Left ventricle myocardium inferior (tissue), 1 donor: ENCODE results near the gene POLL. TPM values are rescaled to one million over a fixed set of nuclear protein-coding genes. Genes with fewer than 3 reads are reported as not detected.
"Not testable (repeated sequence)": the region's sequence is repeated elsewhere in the genome, so short reads cannot be mapped to it uniquely, and the experiment has no call there.

Experiments used
- DNase-seq: peaks from one replicate; pipeline ENCODE4 v3.0.0-alpha.2; 2020
- H3K27ac ChIP-seq: fragments of 200-600 bp; replicated peaks from 2 replicates; pipeline ENCODE4 v1.8.0; 2021
- H3K27me3 ChIP-seq: fragments of 200-600 bp; 2 replicates; pipeline ENCODE4 v1.8.0; 2021; ENCODE audit warnings: low read depth
- H3K36me3 ChIP-seq: fragments of 200-600 bp; 2 replicates; pipeline ENCODE4 v1.8.0; 2021
- H3K4me1 ChIP-seq: fragments of 200-600 bp; 2 replicates; pipeline ENCODE4 v1.8.0; 2021
- H3K4me3 ChIP-seq: fragments of 200-600 bp; 2 replicates; pipeline ENCODE4 v1.8.0; 2021; ENCODE audit warnings: mild to moderate bottlenecking, moderate library complexity
- H3K9me3 ChIP-seq: fragments of 200-600 bp; replicated peaks from 2 replicates; pipeline ENCODE4 v1.8.0; 2021
- intact Hi-C: fragments of 100-400 bp; cut with micrococcal nuclease; formaldehyde crosslinking; loops from one replicate; pipeline ENCODE4 v1.11.0; 2022
- long read RNA-seq: library from polyadenylated mRNA; unstranded; transcript quantifications from one replicate; pipeline ENCODE4 v2.0.0, GENCODE V29; 2021
- total RNA-seq: library from RNA; stranded (reverse); fragmentation: NEBNext Ultra II Directional; extraction: Animal tissue kit (Norgen Biotek cat#: 25700); gene quantifications from one replicate; pipeline ENCODE4 v1.2.1, GENCODE V29; 2021
- TF ChIP-seq, protein P1 (sequence below): fragments of 200-600 bp; IDR thresholded peaks from 2 replicates; pipeline ENCODE4 v1.8.0; 2021; ENCODE audit warnings: antibody characterized with exemption, mild to moderate bottlenecking, borderline replicate concordance
- donor health status: DM: no; HTN: yes; CAD: no; lungs with severe emphysema.

Gene POLL
- total RNA-seq = 16.7 TPM
- long read RNA-seq, partial matches to known transcripts = 3 of 25 reads
- long read RNA-seq, other reads (novel, unspliced or antisense) = 18 of 25 reads

DNA sequence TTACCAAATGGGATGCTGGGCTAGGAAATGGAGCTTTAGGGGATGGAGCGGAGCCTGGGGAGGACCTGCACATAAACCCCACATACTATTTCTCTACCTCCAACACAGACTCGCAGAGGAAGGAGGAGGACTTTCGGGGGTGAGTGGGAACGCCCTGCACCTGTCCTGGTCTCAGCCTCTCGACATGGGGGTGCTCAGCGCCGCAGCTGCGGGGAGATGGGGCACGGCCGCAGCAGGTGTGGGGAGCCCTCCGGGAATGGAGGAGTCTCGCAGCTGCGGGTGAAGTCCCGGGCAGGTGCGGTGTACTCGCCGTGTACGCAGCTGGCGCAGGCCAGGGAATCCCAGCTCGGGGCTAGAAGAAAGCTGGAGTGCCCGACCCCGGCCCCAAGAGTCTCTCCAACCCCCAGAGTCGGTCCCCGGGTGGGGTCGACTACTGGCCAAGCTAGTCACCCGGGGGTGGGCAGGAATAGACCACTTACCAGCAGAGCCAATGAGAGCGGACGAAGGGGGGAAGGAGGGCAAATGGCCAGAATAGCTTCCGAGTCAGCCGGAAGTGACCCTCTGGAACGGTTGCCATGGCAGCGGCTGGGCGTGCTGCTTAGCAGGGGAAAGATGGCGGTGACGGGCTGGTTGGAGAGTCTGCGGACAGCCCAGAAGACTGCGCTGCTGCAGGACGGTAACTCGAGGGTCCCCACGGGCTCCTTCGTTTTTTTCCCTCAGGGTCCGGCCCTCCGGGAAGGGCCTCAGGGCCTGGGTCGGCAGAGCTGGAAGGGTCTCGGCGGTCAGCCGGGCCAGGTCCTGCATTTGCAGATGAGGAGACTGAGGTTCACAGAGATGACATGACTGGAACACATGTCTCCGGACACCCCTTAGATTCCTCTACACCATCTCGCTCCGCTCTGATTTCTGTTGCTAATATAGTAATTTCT lies at the start of gene POLL, which contains the start of gene DPCD:
Gene POLL (minus strand): TSS at position 533 of the 929 bp plus-strand sequence. CDS start 897 bp downstream, outside the sequence.
Gene DPCD (plus strand): TSS at position 597 of the 929 bp plus-strand sequence. CDS start 16 bp downstream, at position 613.
- Histone ChIP-seq H3K4me1 (peaks cover 31% of the 10 kb centered on the region), H3K27me3 (no peaks in the 10 kb centered on the region), H3K36me3 (peaks cover 20% of the 10 kb centered on the region), H3K27ac (peak within 1 kb of the TSS; percentile 84), H3K9me3 (no peaks in the 10 kb centered on the region), H3K4me3 (peak within 1 kb of the TSS; percentile 98)
- TF ChIP-seq, protein P1, sequence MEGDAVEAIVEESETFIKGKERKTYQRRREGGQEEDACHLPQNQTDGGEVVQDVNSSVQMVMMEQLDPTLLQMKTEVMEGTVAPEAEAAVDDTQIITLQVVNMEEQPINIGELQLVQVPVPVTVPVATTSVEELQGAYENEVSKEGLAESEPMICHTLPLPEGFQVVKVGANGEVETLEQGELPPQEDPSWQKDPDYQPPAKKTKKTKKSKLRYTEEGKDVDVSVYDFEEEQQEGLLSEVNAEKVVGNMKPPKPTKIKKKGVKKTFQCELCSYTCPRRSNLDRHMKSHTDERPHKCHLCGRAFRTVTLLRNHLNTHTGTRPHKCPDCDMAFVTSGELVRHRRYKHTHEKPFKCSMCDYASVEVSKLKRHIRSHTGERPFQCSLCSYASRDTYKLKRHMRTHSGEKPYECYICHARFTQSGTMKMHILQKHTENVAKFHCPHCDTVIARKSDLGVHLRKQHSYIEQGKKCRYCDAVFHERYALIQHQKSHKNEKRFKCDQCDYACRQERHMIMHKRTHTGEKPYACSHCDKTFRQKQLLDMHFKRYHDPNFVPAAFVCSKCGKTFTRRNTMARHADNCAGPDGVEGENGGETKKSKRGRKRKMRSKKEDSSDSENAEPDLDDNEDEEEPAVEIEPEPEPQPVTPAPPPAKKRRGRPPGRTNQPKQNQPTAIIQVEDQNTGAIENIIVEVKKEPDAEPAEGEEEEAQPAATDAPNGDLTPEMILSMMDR = no peak
- DNase-seq = peak; percentile 98
- intact Hi-C loops = no loop called here

- H3K4me1 ChIP-seq = peaks cover 24% of the 10 kb centered on the region
- H3K9me3 ChIP-seq, H3K4me3 ChIP-seq, DNase-seq, H3K27me3 ChIP-seq, H3K27ac ChIP-seq, intact Hi-C loops: not testable (repeated sequence)
- peaks cover 27% of the 10 kb centered on the region for H3K36me3 ChIP-seq
Observed at GRCh38 chr10:101633510-101633909, 45.5 kb upstream of the POLL start.

- Histone ChIP-seq H3K36me3 (peaks cover 16% of the 10 kb centered on the region), H3K27me3 (no peaks in the 10 kb centered on the region), H3K9me3 (no peaks in the 10 kb centered on the region), H3K4me1 (peaks cover 24% of the 10 kb centered on the region), H3K4me3 (no peak overlapping the region), H3K27ac (no peak overlapping the region)
- DNase-seq = no peak
- intact Hi-C loops = no loop called here
- TF ChIP-seq, protein P1 = no peak
Observed at GRCh38 chr10:101631821-101632475, 43.9 kb upstream of the POLL start.

GRCh38 chr10:101630633-101630920 lies 42.5 kb upstream of the POLL start:
- TF ChIP-seq, protein P1 = no peak
- no peak for DNase-seq
- H3K4me3 ChIP-seq = no peak overlapping the region
- peaks cover 3% of the 10 kb centered on the region for H3K36me3 ChIP-seq
- intact Hi-C loops = no loop called here
- peaks cover 37% of the 10 kb centered on the region for H3K4me1 ChIP-seq
- H3K27me3 ChIP-seq = no peaks in the 10 kb centered on the region
- H3K9me3 ChIP-seq = no peaks in the 10 kb centered on the region
- H3K27ac ChIP-seq = no peak overlapping the region

DNA sequence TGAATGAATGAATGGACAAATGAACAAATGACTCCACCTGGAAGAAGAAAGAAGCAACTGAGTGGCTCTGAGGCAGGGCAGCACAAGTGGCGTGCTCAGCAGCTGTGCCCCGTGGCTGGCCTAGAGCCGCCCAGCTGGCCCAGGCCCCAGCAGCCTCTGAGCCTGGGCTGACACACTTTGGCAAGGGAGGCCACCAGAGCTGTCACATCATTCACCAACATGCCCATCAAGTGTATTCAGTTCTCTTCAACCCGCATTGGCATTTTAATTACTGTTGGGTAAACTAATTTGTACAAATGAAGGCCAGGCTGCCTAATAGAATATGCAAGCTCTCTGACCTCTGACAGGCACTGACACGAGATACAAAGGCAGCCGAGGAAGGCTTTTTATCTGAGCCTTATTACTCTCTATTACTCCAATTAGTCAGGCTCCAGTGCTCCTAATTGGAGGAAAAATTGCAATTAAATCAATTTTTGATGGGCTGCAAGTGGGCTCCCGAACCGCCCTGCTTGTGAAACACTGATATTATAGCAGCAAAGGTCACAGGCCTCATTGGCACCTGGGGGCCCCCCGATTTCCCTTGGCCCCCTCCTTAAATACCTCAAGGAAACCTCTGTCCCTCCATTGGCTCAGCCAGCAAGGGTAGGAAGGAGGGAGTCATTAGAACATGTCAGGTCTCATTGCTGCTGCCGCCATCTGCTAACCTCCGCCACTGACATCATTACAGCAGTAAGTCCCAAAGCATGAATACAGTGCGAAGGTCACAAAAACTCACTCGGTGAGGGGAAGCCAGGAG lies 42.0 kb upstream of the POLL start:
- H3K27ac ChIP-seq = no peak overlapping the region
- peak; percentile 40 for DNase-seq
- H3K4me3 ChIP-seq = no peak overlapping the region
- intact Hi-C loops = no loop called here
- peaks cover 41% of the 10 kb centered on the region for H3K4me1 ChIP-seq
- TF ChIP-seq, protein P1 = no peak
- peaks cover 3% of the 10 kb centered on the region for H3K36me3 ChIP-seq
- H3K27me3 ChIP-seq = no peaks in the 10 kb centered on the region
- no peaks in the 10 kb centered on the region for H3K9me3 ChIP-seq
